ENCODE results near the gene MRPL4.
"Not testable (repeated sequence)": the region's sequence is repeated elsewhere in the genome, so short reads cannot be mapped to it uniquely, and the experiment has no call there.

MRPL4 gene

DNA sequence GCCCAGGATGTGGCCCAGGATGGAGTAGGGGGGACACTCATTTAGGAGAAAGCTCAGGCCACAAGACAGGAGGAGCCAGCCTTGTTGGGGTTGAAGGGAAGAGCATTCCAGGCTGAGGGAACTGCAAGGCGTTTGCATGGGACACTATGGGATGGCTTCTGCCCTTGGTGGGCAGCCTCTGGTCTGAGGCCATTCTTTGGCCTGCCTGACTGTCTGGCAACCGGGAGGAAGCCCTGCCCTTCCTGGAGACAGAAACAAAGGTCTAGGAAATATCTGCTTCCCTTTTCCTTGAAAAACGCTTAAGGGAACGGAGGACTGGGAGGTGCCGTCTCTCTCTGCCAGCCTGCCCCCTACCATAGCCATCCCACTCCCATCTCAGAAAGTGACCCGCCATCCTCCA is 16.1 kb downstream of the MRPL4 start:
- DNase-seq, result no peak

GRCh38 chr19:10269333-10270179 is 17.5 kb downstream of the MRPL4 start:
- DNase-seq, result peak; percentile 87

DNA sequence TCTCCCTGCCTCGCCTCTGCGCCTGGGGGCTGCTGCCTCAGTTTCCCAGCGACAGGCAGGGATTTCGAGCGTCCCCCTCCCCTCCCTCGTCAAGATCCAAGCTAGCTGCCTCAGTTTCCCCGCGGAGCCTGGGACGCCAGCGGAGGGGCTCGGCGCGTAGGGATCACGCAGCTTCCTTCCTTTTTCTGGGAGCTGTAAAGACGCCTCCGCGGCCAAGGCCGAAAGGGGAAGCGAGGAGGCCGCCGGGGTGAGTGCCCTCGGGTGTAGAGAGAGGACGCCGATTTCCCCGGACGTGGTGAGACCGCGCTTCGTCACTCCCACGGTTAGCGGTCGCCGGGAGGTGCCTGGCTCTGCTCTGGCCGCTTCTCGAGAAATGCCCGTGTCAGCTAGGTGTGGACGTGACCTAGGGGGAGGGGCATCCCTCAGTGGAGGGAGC is 18.2 kb downstream of the MRPL4 start:
- peak; percentile 72 for DNase-seq

GRCh38 chr19:10270616-10271394 is 18.8 kb downstream of the MRPL4 start, which contains the start of gene ICAM1:
TSS of gene ICAM1 (plus strand) at chr19:10271120. CDS start at chr19:10271160, 40 bp downstream.
- peak; percentile 72 for DNase-seq

- peak; percentile 38 for DNase-seq
These were observed 19.6 kb downstream of the MRPL4 start for GRCh38 chr19:10271543-10272086.

- DNase-seq, result no peak
These were observed 22.6 kb downstream of the MRPL4 start for GRCh38 chr19:10274589-10274988.

- DNase-seq, result no peak
These were observed 26.0 kb downstream of the MRPL4 start for GRCh38 chr19:10277795-10278589.

DNA sequence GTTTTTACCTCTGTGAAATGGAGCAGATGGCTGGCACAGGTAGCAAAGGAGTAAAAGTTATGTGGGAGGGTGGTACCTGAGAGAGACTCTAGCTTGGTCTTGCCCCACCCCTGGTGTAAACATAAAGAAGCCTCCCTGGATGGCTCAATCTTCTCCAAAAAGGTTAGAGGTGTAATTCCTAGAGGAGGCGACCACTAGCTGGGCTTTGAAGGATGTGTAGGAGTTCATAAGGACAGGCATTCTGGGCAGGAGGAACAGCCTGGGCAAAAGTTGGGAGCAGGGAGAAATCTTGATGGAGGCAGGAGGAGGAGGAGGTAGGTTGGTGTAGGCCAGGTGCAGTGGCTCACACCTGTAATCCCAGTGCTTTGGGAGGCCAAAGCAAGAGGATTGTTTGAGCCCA is 26.9 kb downstream of the MRPL4 start:
- DNase-seq, result no peak

- DNase-seq, result peak; percentile 17
These were observed 27.9 kb downstream of the MRPL4 start for GRCh38 chr19:10279737-10280442.

- DNase-seq, result not testable (repeated sequence)
These were observed 30.0 kb downstream of the MRPL4 start for GRCh38 chr19:10282043-10282442.

GRCh38 chr19:10283301-10284064 is 31.5 kb downstream of the MRPL4 start:
- no peak for DNase-seq

- DNase-seq, result no peak
These were observed 32.3 kb downstream of the MRPL4 start for GRCh38 chr19:10284065-10284959.

GRCh38 chr19:10284960-10285278 is 32.9 kb downstream of the MRPL4 start:
- DNase-seq, result no peak

- DNase-seq, result no peak
These were observed 33.4 kb downstream of the MRPL4 start for GRCh38 chr19:10285393-10285792.

- no peak for DNase-seq
These were observed 35.1 kb downstream of the MRPL4 start, which contains the start of gene ICAM4 for GRCh38 chr19:10286803-10287737. TSS of gene ICAM4 (plus strand) at chr19:10286955. CDS start at chr19:10287013, 58 bp downstream.

DNA sequence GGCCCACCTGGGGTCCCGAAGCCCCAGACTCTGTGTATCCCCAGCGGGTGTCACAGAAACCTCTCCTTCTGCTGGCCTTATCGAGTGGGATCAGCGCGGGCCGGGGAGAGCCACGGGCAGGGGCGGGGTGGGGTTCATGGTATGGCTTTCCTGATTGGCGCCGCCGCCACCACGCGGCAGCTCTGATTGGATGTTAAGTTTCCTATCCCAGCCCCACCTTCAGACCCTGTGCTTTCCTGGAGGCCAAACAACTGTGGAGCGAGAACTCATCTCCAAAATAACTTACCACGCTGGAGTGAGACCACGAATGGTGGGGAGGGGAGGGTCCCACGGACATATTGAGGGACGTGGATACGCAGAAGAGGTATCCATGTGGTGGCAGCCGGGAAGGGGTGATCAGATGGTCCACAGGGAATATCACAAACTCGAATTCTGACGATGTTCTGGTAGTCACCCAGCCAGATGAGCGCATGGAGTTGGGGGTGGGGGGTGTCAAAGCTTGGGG is 36.7 kb downstream of the MRPL4 start:
- no peak for DNase-seq

DNA sequence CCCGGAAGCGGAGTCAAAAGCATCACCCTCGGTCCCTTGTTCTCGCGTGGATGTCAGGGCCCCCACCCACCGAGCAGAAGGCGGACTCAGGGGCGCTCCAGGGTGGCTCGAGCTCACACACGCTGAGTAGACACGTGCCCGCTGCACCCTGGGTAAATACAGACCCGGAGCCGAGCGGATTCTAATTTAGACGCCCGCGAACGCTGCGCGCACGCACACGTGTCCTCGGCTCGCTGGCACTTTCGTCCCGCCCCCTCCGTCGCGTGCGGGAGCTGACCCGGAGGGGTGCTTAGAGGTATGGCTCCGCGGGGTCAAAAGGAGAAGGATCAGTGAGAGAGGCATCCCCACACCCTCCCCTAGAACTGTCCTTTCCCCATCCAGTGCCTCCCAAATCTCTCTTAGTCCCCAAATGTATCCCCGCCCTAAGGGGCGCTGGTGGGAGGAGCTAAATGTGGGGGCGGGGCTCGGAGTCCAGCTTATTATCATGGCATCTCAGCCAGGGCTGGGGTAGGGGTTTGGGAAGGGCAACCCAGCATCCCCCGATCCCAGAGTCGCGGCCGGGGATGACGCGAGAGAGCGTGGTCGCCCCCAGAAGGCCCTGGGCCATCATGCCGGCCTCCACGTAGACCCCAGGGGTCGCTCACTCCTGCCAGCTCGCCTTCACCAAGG is 37.3 kb downstream of the MRPL4 start:
- peak; percentile 64 for DNase-seq

- peak; percentile 31 for DNase-seq
These were observed 37.9 kb downstream of the MRPL4 start, which contains the start of gene ICAM5 for GRCh38 chr19:10289836-10290356. TSS of gene ICAM5 (plus strand) at chr19:10289952. CDS start at chr19:10290044, 92 bp downstream.
